SHP77 (cell line): ENCODE measurements around the gene GAS7.
"Not testable (repeated sequence)": the region's sequence is repeated elsewhere in the genome, so short reads cannot be mapped to it uniquely, and the experiment has no call there.

Source experiments
- DNase-seq, 2 experiments: peaks; one replicate each; lab custom pipeline; 2025; lab: John Stamatoyannopoulos, UW

The GAS7 gene

GRCh38 chr17:9942885-9943284, 255.5 kb downstream of the GAS7 start:
- no peak for DNase-seq

- no peak for DNase-seq
These were observed 257.1 kb downstream of the GAS7 start for GRCh38 chr17:9941305-9941704.

GRCh38 chr17:9940841-9941240, 257.6 kb downstream of the GAS7 start:
- DNase-seq: no peak

- no peak for DNase-seq
These were observed 259.6 kb downstream of the GAS7 start for GRCh38 chr17:9938764-9939163.

- DNase-seq: no peak
These were observed 260.5 kb downstream of the GAS7 start for GRCh38 chr17:9937901-9938300.

- no peak for DNase-seq
These were observed 261.1 kb downstream of the GAS7 start for GRCh38 chr17:9937241-9937761.

- no peak for DNase-seq
These were observed 262.3 kb downstream of the GAS7 start for GRCh38 chr17:9936095-9936494.

GRCh38 chr17:9935408-9935807, 263.0 kb downstream of the GAS7 start:
- no peak for DNase-seq

- DNase-seq: no peak
These were observed 264.1 kb downstream of the GAS7 start for GRCh38 chr17:9934331-9934730.

- DNase-seq: no peak
These were observed 265.9 kb downstream of the GAS7 start for GRCh38 chr17:9932491-9932890.

- no peak for DNase-seq
These were observed 267.2 kb downstream of the GAS7 start for GRCh38 chr17:9931144-9931741.

- DNase-seq: no peak
These were observed 268.5 kb downstream of the GAS7 start for GRCh38 chr17:9929871-9930270.

GRCh38 chr17:9928601-9929333, 269.6 kb downstream of the GAS7 start:
- peak; percentile 63 to 73 for DNase-seq

GRCh38 chr17:9926150-9926804, 272.1 kb downstream of the GAS7 start:
- no peak for DNase-seq

- DNase-seq: no peak
These were observed 272.9 kb downstream of the GAS7 start for GRCh38 chr17:9925457-9925856.

GRCh38 chr17:9924735-9925191, 273.6 kb downstream of the GAS7 start:
- DNase-seq: peak; percentile 69 to 76

GRCh38 chr17:9922012-9922848, 276.2 kb downstream of the GAS7 start:
- no peak for DNase-seq

- DNase-seq: not testable (repeated sequence)
These were observed 277.2 kb downstream of the GAS7 start for GRCh38 chr17:9921216-9921615.

GRCh38 chr17:9918804-9919352, 279.5 kb downstream of the GAS7 start:
- DNase-seq: no peak

GRCh38 chr17:9918352-9918751, 280.1 kb downstream of the GAS7 start:
- no peak for DNase-seq

- no peak for DNase-seq
These were observed 280.6 kb downstream of the GAS7 start for GRCh38 chr17:9917801-9918200.

- DNase-seq: no peak
These were observed 281.3 kb downstream of the GAS7 start for GRCh38 chr17:9917131-9917530.
